GM12878 (cell line): Measurements from ENCODE around the gene WDFY1. TPM values are rescaled to one million over a fixed set of nuclear protein-coding genes. Genes with fewer than 3 reads are reported as not detected.

Experiments
- ATAC-seq: fragments of 200-7000 bp; cut with Tn5 transposase; 3 replicates; pipeline ENCODE4 v1.9.1; 2020; ENCODE audit warnings: mild to moderate bottlenecking, moderate library complexity
- BruUV-seq: library from RNA; stranded (reverse); fragments of 400-500 nt; replicated peaks from 2 replicates; lab custom pipeline; 2021; lab: Mats Ljungman, UMichigan
- CTCF ChIA-PET: fragments of 300-600 bp; sonication (Branson Sonifier 250); formaldehyde crosslinking; extraction: SDS; loops from one replicate; lab custom pipeline; 2021; ENCODE audit warnings: inconsistent platforms; lab: Yijun Ruan, JAX
- POLR2A ChIA-PET: fragments of 350-600 bp; formaldehyde crosslinking; extraction: SDS; loops from one replicate; lab custom pipeline; 2021; ENCODE audit warnings: inconsistent platforms; lab: Charles Lee
- RAD21 ChIA-PET: fragments of 300-600 bp; sonication (Branson Sonifier 250); formaldehyde crosslinking; loops from one replicate; lab custom pipeline; 2023; ENCODE audit warnings: antibody characterized with exemption; ENCODE audit not compliant: unreplicated experiment; lab: Charles Lee
- SMC1A ChIA-PET: fragments of 300-600 bp; sonication (Branson Sonifier 250); formaldehyde crosslinking; loops from one replicate; lab custom pipeline; 2023; ENCODE audit not compliant: unreplicated experiment, uncharacterized antibody; lab: Charles Lee
- DNase-seq: peaks from one replicate; pipeline ENCODE4 v3.0.0-alpha.2; 2011; ENCODE audit warnings: low read depth, low spot score
- FAIRE-seq: peaks from 3 replicates; lab custom pipeline; 2011; peaks lifted over from hg19 to GRCh38; lab: Jason Lieb, UNC
- H2AFZ ChIP-seq: 2 replicates; pipeline ENCODE4 v1.6.0; 2011; ENCODE audit warnings: low read depth, low read length, control low read depth; ENCODE audit not compliant: control insufficient read depth
- H3K27ac ChIP-seq: 2 replicates; pipeline ENCODE4 v1.5.1; 2011; ENCODE audit warnings: control low read depth; ENCODE audit not compliant: control insufficient read depth, insufficient read depth
- H3K27me3 ChIP-seq, 2 experiments: replicated peaks in 1 of 2; 2 replicates each; pipeline versions ENCODE4 v1.6.0 to v1.6.1; 2011; ENCODE audit warnings: low read length in 1 of 2; ENCODE audit not compliant: control insufficient read depth in 2 of 2, insufficient read depth in 2 of 2
- H3K36me3 ChIP-seq, 2 experiments: 2 replicates each; pipeline ENCODE4 v1.5.1; 2011; ENCODE audit warnings: low read length in 1 of 2; ENCODE audit not compliant: control insufficient read depth in 2 of 2, insufficient read depth in 2 of 2
- H3K4me1 ChIP-seq: 2 replicates; pipeline ENCODE4 v1.6.1; 2011; ENCODE audit warnings: mild to moderate bottlenecking, low read length, moderate library complexity, mixed read lengths; ENCODE audit not compliant: control insufficient read depth, insufficient read depth
- H3K4me2 ChIP-seq: 2 replicates; pipeline ENCODE4 v1.6.0; 2011; ENCODE audit warnings: control low read depth; ENCODE audit not compliant: control insufficient read depth, insufficient read depth
- H3K4me3 ChIP-seq: fragments of 200-600 bp; sonication (generic); 2 replicates; pipeline ENCODE4 v1.5.1; 2016
- H3K79me2 ChIP-seq: 2 replicates; pipeline ENCODE4 v1.6.0; 2011; ENCODE audit warnings: low read length; ENCODE audit not compliant: control insufficient read depth, insufficient read depth
- H3K9ac ChIP-seq: 2 replicates; pipeline ENCODE4 v1.8.0; 2011; ENCODE audit warnings: low read length, control low read depth, mixed read lengths; ENCODE audit not compliant: control insufficient read depth, insufficient read depth
- H3K9me3 ChIP-seq: replicated peaks from 3 replicates; pipeline ENCODE4 v1.5.1; 2011; ENCODE audit warnings: mild to moderate bottlenecking, low read length; ENCODE audit not compliant: control insufficient read depth, insufficient read depth
- H4K20me1 ChIP-seq: 2 replicates; pipeline ENCODE4 v1.6.0; 2011; ENCODE audit not compliant: control insufficient read depth, insufficient read depth
- ATF3 ChIP-seq: IDR thresholded peaks from 2 replicates; pipeline ENCODE4 v1.6.1; 2011; ENCODE audit warnings: low read depth, mild to moderate bottlenecking, low read length, moderate library complexity, borderline replicate concordance; ENCODE audit errors: extremely low read depth
- BCL11A ChIP-seq: IDR thresholded peaks from 2 replicates; pipeline ENCODE4 v1.6.1; 2011; ENCODE audit warnings: low read depth, low read length
- EED ChIP-seq: sonication (generic); IDR thresholded peaks from 2 replicates; pipeline ENCODE4 v1.6.1; 2016; ENCODE audit warnings: antibody characterized with exemption, low read depth
- IKZF2 ChIP-seq, 2 experiments: fragments of 450-650 bp; IDR thresholded peaks; 2 replicates each; pipeline ENCODE4 v1.6.1; 2017; ENCODE audit warnings: mild to moderate bottlenecking in 2 of 2, moderate library complexity in 2 of 2
- IRF4 ChIP-seq: IDR thresholded peaks from 2 replicates; pipeline ENCODE4 v1.6.1; 2011; ENCODE audit warnings: low read depth, low read length
- JUNB ChIP-seq: IDR thresholded peaks from 2 replicates; pipeline ENCODE4 v1.6.1; 2016; ENCODE audit warnings: antibody characterized with exemption, mild to moderate bottlenecking
- MTA2 ChIP-seq: fragments of 450-650 bp; IDR thresholded peaks from 2 replicates; pipeline ENCODE4 v1.6.1; 2016; ENCODE audit warnings: low read depth, mild to moderate bottlenecking, moderate library complexity
- RUNX3 ChIP-seq: IDR thresholded peaks from 2 replicates; pipeline ENCODE4 v1.6.1; 2012; ENCODE audit warnings: low read length, inconsistent platforms
- SUZ12 ChIP-seq: fragments of 200-600 bp; sonication (generic); IDR thresholded peaks from one replicate; pipeline ENCODE4 v1.6.1; 2018; ENCODE audit warnings: antibody characterized with exemption, mild to moderate bottlenecking; ENCODE audit not compliant: unreplicated experiment
- WGBS: methylation state at CpG from one replicate; pipeline ENCODE4 v1.1.6; 2016; ENCODE audit warnings: low lambda C conversion rate; ENCODE audit not compliant: insufficient replicate concordance, insufficient coverage; ENCODE audit errors: missing lambda C conversion rate; 5-methylcytosine and 5-hydroxymethylcytosine counted together
- in situ Hi-C: fragments of 300-500 bp; cut with MboI; formaldehyde crosslinking; loops from 9 replicates; pipeline ENCODE4 v1.14.3; 2018; ENCODE audit warnings: mixed read lengths
- intact Hi-C: fragments of 100-400 bp; cut with micrococcal nuclease; formaldehyde crosslinking; loops from one replicate; pipeline ENCODE4 v1.14.2; 2022; ENCODE audit not compliant: unreplicated experiment
- polyA plus RNA-seq, 11 experiments: library from polyadenylated mRNA; depleted of rRNA in 4 of 11; unstranded in 6 of 11; stranded (reverse) in 5 of 11; fragments of >200 nt; fragmentation: Nextera tagmentation in 4 of 11; fragmentation: Illumina TruSeq in 1 of 11; extraction: Ambion mirVana in 4 of 11; extraction: Trizol in 1 of 11; gene quantifications; 1 replicate in 1 of 11; 2 replicates in 10 of 11; pipeline versions ENCODE4 v1.2.1 to v1.2.3, GENCODE V29; 2011 to 2016; ENCODE audit warnings: inconsistent platforms in 2 of 11, missing spikeins in 2 of 11, low read depth in 1 of 11
- total RNA-seq, 4 experiments: library from RNA; depleted of rRNA in 3 of 4; stranded (reverse); fragments of >200 nt in 3 of 4; fragmentation: Illumina TruSeq in 1 of 4; extraction: Trizol in 1 of 4; gene quantifications; 2 replicates each; pipeline versions ENCODE4 v1.2.1 to v1.2.3, GENCODE V29; 2013 to 2021

The WDFY1 gene
- total and polyA plus RNA-seq, 10 of the 15 experiments (the other 5 are each of a cell fraction or from before 2014, with no cell fraction given), result 2.9 to 28.1 (median 13.1) TPM

- Histone ChIP-seq H3K9me3 (no peaks in the 10 kb centered on the region), H3K27ac (peak overlapping the region; percentile 87), H3K4me1 (peaks cover 31% of the 10 kb centered on the region), H4K20me1 (no peaks in the 10 kb centered on the region), H3K4me2 (peak overlapping the region; percentile 60), H3K9ac (no peak overlapping the region; the same call in 1 of the 2 replicates), H2AFZ (peak overlapping the region; percentile 28; the same call in 1 of the 2 replicates), H3K79me2 (peaks cover 40% of the 10 kb centered on the region), H3K4me3 (no peak overlapping the region), H3K36me3 (peaks cover 0 to 11% of the 10 kb centered on the region in 2 experiments; a peak in 1 of 4 replicates), H3K27me3 (no peaks in the 10 kb centered on the region)
- ATAC-seq (peak; percentile 36), FAIRE-seq (no peak), DNase-seq (no peak)
- POLR2A ChIA-PET, result interaction anchor here (2.5 kb wide), 1 partner anchor 11 kb away, joined by 8 read pairs; the partner anchor contains the start of gene WDFY1
- BruUV-seq, result no TSS peak
- 50% methylated on average over 4 of the region's 4 CpGs for WGBS
- in situ Hi-C loops (loop anchor here (10.0 kb wide), 1 partner anchor 629 kb away; the partner anchor contains the start of gene CUL3), intact Hi-C loops (loop anchor here (2.0 kb wide), 1 partner anchor 15 kb away; no protein-coding TSS in a partner anchor)
- RAD21 ChIA-PET, result no interaction called here
- SMC1A ChIA-PET, result interaction anchor here (1.0 to 3.3 kb wide), 4 partner anchors 10 to 30 kb away, joined by 3 to 14 read pairs (median 7); no protein-coding TSS in a partner anchor
- TF ChIP-seq BCL11A, result 0 out of 2 replicates have a peak, but pooled peaks have one; percentile 41
- 0 out of 2 replicates have a peak, but pooled peaks have one; percentile 48 for TF ChIP-seq IRF4
- TF ChIP-seq RUNX3, result peak; percentile 84
- peak; percentile 26; the same call in 1 of the 2 replicates for TF ChIP-seq JUNB
- no peak for TF ChIP-seq SUZ12
- 0 out of 2 replicates have a peak, but pooled peaks have one; percentile 26 for TF ChIP-seq EED
- no peak for TF ChIP-seq ATF3
- TF ChIP-seq MTA2, result peak; percentile 56; the same call in 1 of the 2 replicates
- peak; percentile 47 to 56 for TF ChIP-seq IKZF2 (IDR thresholded peaks at IDR 0.05)
- CTCF ChIA-PET, result interaction anchor here (0.9 to 4.8 kb wide), 4 partner anchors 11 to 59 kb away, joined by 3 to 48 read pairs (median 10); partner anchors contain the start of gene WDFY1
Observed at GRCh38 chr2:223956300-223956699, 11.2 kb upstream of the WDFY1 start.
